Astrocyte (in vitro differentiated cells and primary cell): ENCODE data around the gene CERS6. TPM values are rescaled to one million over a fixed set of nuclear protein-coding genes. Genes with fewer than 3 reads are reported as not detected.

Source experiments
- DNase-seq: peaks from one replicate; pipeline ENCODE4 v3.0.0-alpha.2; 2010; ENCODE audit warnings: low read depth
- FAIRE-seq: peaks from 2 replicates; lab custom pipeline; 2011; peaks lifted over from hg19 to GRCh38; lab: Jason Lieb, UNC
- H2AFZ ChIP-seq: 2 replicates; pipeline ENCODE4 v1.6.0; 2012; ENCODE audit warnings: low read depth, low read length, inconsistent platforms
- H3K27ac ChIP-seq: 2 replicates; pipeline ENCODE4 v1.5.1; 2011; ENCODE audit warnings: low read depth, low read length, inconsistent platforms
- H3K27me3 ChIP-seq: 2 replicates; pipeline ENCODE4 v1.6.0; 2011; ENCODE audit warnings: low read length, inconsistent platforms; ENCODE audit not compliant: insufficient read depth
- H3K36me3 ChIP-seq: 2 replicates; pipeline ENCODE4 v1.5.1; 2011; ENCODE audit warnings: low read length, inconsistent platforms; ENCODE audit not compliant: insufficient read depth
- H3K4me1 ChIP-seq: 2 replicates; pipeline ENCODE4 v1.5.1; 2011; ENCODE audit warnings: low read length, inconsistent platforms; ENCODE audit not compliant: insufficient read depth
- H3K4me2 ChIP-seq: 2 replicates; pipeline ENCODE4 v1.6.0; 2012; ENCODE audit warnings: low read length, inconsistent platforms
- H3K4me3 ChIP-seq: 2 replicates; pipeline ENCODE4 v1.5.1; 2011; ENCODE audit warnings: low read depth, mild to moderate bottlenecking, low read length, inconsistent platforms; ENCODE audit not compliant: insufficient read depth
- H3K79me2 ChIP-seq: 2 replicates; pipeline ENCODE4 v1.6.0; 2012; ENCODE audit warnings: mild to moderate bottlenecking, low read length, inconsistent platforms; ENCODE audit not compliant: insufficient read depth
- H3K9ac ChIP-seq: 2 replicates; pipeline ENCODE4 v1.6.0; 2012; ENCODE audit warnings: mild to moderate bottlenecking, low read length, inconsistent platforms
- H3K9me3 ChIP-seq: 2 replicates; pipeline ENCODE4 v1.5.1; 2012; ENCODE audit warnings: low read depth, mild to moderate bottlenecking, low read length, inconsistent platforms; ENCODE audit not compliant: insufficient read depth
- H4K20me1 ChIP-seq: 2 replicates; pipeline ENCODE4 v1.6.0; 2012; ENCODE audit warnings: low read length, inconsistent platforms; ENCODE audit not compliant: insufficient read depth
- H3K27ac Mint-ChIP-seq: one replicate; pipeline ENCODE4 v1.8.0; 2021; ENCODE audit warnings: mild to moderate bottlenecking, mixed read lengths; ENCODE audit not compliant: unreplicated experiment
- H3K27me3 Mint-ChIP-seq: one replicate; pipeline ENCODE4 v1.8.0; 2021; ENCODE audit warnings: low read depth, mixed read lengths; ENCODE audit not compliant: unreplicated experiment
- H3K36me3 Mint-ChIP-seq: one replicate; pipeline ENCODE4 v1.8.0; 2021; ENCODE audit warnings: low read depth, mixed read lengths; ENCODE audit not compliant: unreplicated experiment
- H3K4me1 Mint-ChIP-seq: one replicate; pipeline ENCODE4 v1.8.0; 2021; ENCODE audit warnings: low read depth, mixed read lengths; ENCODE audit not compliant: unreplicated experiment
- H3K4me3 Mint-ChIP-seq: one replicate; pipeline ENCODE4 v1.8.0; 2021; ENCODE audit warnings: mild to moderate bottlenecking, moderate library complexity, mixed read lengths; ENCODE audit not compliant: unreplicated experiment
- H3K9me3 Mint-ChIP-seq: one replicate; pipeline ENCODE4 v1.8.0; 2021; ENCODE audit warnings: mild to moderate bottlenecking, mixed read lengths; ENCODE audit not compliant: unreplicated experiment
- CTCF ChIP-seq: IDR thresholded peaks from 2 replicates; pipeline ENCODE4 v1.5.1; 2011; ENCODE audit warnings: low read depth, mild to moderate bottlenecking, inconsistent platforms, low read length, moderate library complexity; ENCODE audit not compliant: insufficient read depth
- EZH2 ChIP-seq: IDR thresholded peaks from 2 replicates; pipeline ENCODE4 v1.6.1; 2012; ENCODE audit warnings: mild to moderate bottlenecking, low read length, inconsistent platforms; ENCODE audit not compliant: insufficient read depth
- total RNA-seq: library from RNA; stranded (reverse); gene quantifications from 2 replicates; pipeline ENCODE4 v1.2.1, GENCODE V29; 2021

CERS6 gene
- total RNA-seq, 1 donor from 2014 or later, result 23.4 TPM

DNA sequence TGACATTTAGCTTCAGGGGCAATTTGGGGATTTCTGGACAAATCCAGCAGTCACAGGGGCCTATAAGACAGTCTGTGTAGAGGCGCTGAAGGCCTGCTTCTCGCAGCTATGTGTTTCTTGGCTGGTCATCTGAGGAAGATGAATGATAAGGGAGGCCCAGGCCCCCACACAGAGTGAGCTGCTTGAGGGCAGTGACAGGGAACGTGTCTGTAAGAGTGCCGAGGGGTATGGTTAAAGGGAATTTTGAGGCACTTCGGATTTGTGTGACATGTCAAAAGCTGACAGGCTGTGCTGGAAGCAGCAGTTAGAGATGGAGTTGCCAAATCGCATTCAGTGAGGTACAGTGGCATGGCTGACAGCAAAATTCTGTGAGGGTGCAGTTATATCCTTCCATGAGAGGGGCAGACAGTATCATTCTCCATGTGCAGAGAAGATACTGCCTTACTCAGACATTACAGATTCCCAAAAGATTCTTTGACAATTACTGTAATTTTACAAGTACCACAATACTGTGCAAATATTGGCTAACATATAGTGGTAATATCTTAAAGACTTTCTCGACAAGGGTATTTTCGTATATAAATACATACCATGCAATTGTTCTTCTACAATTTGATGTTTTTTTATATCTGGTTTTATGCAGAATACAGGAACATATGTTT lies 74.0 kb downstream of the CERS6 start:
- H3K4me3 Mint-ChIP-seq, result no peak overlapping the region
- peaks cover 3% of the 10 kb centered on the region for H4K20me1 ChIP-seq
- no peak overlapping the region for H3K4me3 ChIP-seq
- no peaks in the 10 kb centered on the region for H3K27me3 ChIP-seq
- no peak overlapping the region for H3K27ac ChIP-seq
- no peak for FAIRE-seq
- H3K36me3 ChIP-seq, result no peaks in the 10 kb centered on the region
- no peak for TF ChIP-seq EZH2
- no peak for TF ChIP-seq CTCF
- H3K27me3 Mint-ChIP-seq, result no peaks in the 10 kb centered on the region
- H3K27ac Mint-ChIP-seq, result peak overlapping the region; percentile 81
- no peak overlapping the region for H2AFZ ChIP-seq
- H3K9me3 ChIP-seq, result no peaks in the 10 kb centered on the region
- peaks cover 5% of the 10 kb centered on the region for H3K79me2 ChIP-seq
- H3K4me1 Mint-ChIP-seq, result peaks cover 24% of the 10 kb centered on the region
- H3K36me3 Mint-ChIP-seq, result peaks cover 3% of the 10 kb centered on the region
- no peak for DNase-seq
- H3K9ac ChIP-seq, result no peak overlapping the region
- H3K4me2 ChIP-seq, result no peak overlapping the region
- H3K9me3 Mint-ChIP-seq, result peaks cover 2% of the 10 kb centered on the region
- no peaks in the 10 kb centered on the region for H3K4me1 ChIP-seq

- no peaks in the 10 kb centered on the region for H3K27me3 Mint-ChIP-seq
- H3K27me3 ChIP-seq, result no peaks in the 10 kb centered on the region
- no peaks in the 10 kb centered on the region for H3K4me1 ChIP-seq
- no peaks in the 10 kb centered on the region for H3K9me3 ChIP-seq
- peaks cover 24% of the 10 kb centered on the region for H3K4me1 Mint-ChIP-seq
- H2AFZ ChIP-seq, result no peak overlapping the region
- H3K36me3 Mint-ChIP-seq, result peaks cover 3% of the 10 kb centered on the region
- no peak for FAIRE-seq
- H3K4me2 ChIP-seq, result no peak overlapping the region
- no peak overlapping the region for H3K27ac ChIP-seq
- H3K9me3 Mint-ChIP-seq, result peaks cover 2% of the 10 kb centered on the region
- no peaks in the 10 kb centered on the region for H4K20me1 ChIP-seq
- H3K4me3 Mint-ChIP-seq, result no peak overlapping the region
- no peak overlapping the region for H3K9ac ChIP-seq
- TF ChIP-seq EZH2 (no peak), CTCF (no peak)
- DNase-seq, result no peak
- H3K79me2 ChIP-seq, result peaks cover 6% of the 10 kb centered on the region
- no peaks in the 10 kb centered on the region for H3K36me3 ChIP-seq
- H3K4me3 ChIP-seq, result no peak overlapping the region
- H3K27ac Mint-ChIP-seq, result no peak overlapping the region
These were observed 75.0 kb downstream of the CERS6 start for GRCh38 chr2:168530982-168531622.

- H3K27ac Mint-ChIP-seq, result no peak overlapping the region
- H3K4me3 Mint-ChIP-seq, result no peak overlapping the region
- Histone ChIP-seq H3K27me3 (no peaks in the 10 kb centered on the region), H3K27ac (no peak overlapping the region), H3K9ac (no peak overlapping the region), H3K4me3 (no peak overlapping the region), H3K79me2 (peaks cover 6% of the 10 kb centered on the region), H3K36me3 (no peaks in the 10 kb centered on the region), H3K9me3 (no peaks in the 10 kb centered on the region), H3K4me1 (peaks cover 7% of the 10 kb centered on the region), H2AFZ (no peak overlapping the region), H4K20me1 (no peaks in the 10 kb centered on the region), H3K4me2 (no peak overlapping the region)
- H3K36me3 Mint-ChIP-seq, result no peaks in the 10 kb centered on the region
- TF ChIP-seq EZH2, result no peak
- no peak for TF ChIP-seq CTCF
- peaks cover 2% of the 10 kb centered on the region for H3K9me3 Mint-ChIP-seq
- DNase-seq (no peak), FAIRE-seq (no peak)
- H3K4me1 Mint-ChIP-seq, result peaks cover 25% of the 10 kb centered on the region
- no peaks in the 10 kb centered on the region for H3K27me3 Mint-ChIP-seq
These were observed 78.9 kb downstream of the CERS6 start for GRCh38 chr2:168534926-168535325.
